Femur (tissue), 1 donor: ENCODE measurements around the gene MFRP.

Source experiments
- DNase-seq: peaks from one replicate; pipeline ENCODE4 v3.0.0-alpha.2; 2017

MFRP gene

GRCh38 chr11:119356349-119357031 lies 10.0 kb upstream of the MFRP start:
- DNase-seq: peak; percentile 92

- no peak for DNase-seq
Observed at GRCh38 chr11:119355091-119355843, 8.8 kb upstream of the MFRP start.

GRCh38 chr11:119352857-119353260 lies 6.4 kb upstream of the MFRP start:
- DNase-seq: peak; percentile 43

GRCh38 chr11:119351232-119351631 lies 4.7 kb upstream of the MFRP start:
- DNase-seq: no peak

GRCh38 chr11:119350302-119350701 lies 3.8 kb upstream of the MFRP start:
- no peak for DNase-seq

- peak; percentile 32 for DNase-seq
Observed at GRCh38 chr11:119347940-119348605, 1.6 kb upstream of the MFRP start.

GRCh38 chr11:119347242-119347641 lies 737 bp upstream of the MFRP start:
- DNase-seq: no peak

GRCh38 chr11:119345685-119346084 lies 820 bp downstream of the MFRP start:
- DNase-seq: no peak

GRCh38 chr11:119344291-119345010 lies 2.1 kb downstream of the MFRP start:
- no peak for DNase-seq

- DNase-seq: no peak
Observed at GRCh38 chr11:119343726-119344125, 2.8 kb downstream of the MFRP start.

GRCh38 chr11:119342362-119343130 lies 4.0 kb downstream of the MFRP start:
- peak; percentile 43 for DNase-seq

- peak; percentile 33 for DNase-seq
Observed at GRCh38 chr11:119342023-119342300, 4.5 kb downstream of the MFRP start.

- peak; percentile 55 for DNase-seq
Observed at GRCh38 chr11:119341222-119342022, 5.1 kb downstream of the MFRP start.

GRCh38 chr11:119340335-119341221 lies 5.9 kb downstream of the MFRP start, which contains the start of gene C1QTNF5:
Gene C1QTNF5 (minus strand): TSS chr11:119340883. CDS start chr11:119340397, 486 bp downstream.
- DNase-seq: peak; percentile 96

GRCh38 chr11:119339589-119340334 lies 6.7 kb downstream of the MFRP start:
- peak; percentile 84 for DNase-seq

GRCh38 chr11:119338965-119339588 lies 7.4 kb downstream of the MFRP start:
- DNase-seq: peak; percentile 45

- DNase-seq: peak; percentile 87
Observed at GRCh38 chr11:119338318-119338890, 8.1 kb downstream of the MFRP start.

- peak; percentile 86 for DNase-seq
Observed at GRCh38 chr11:119337581-119338317, 8.8 kb downstream of the MFRP start.
